GM12872 (cell line): Measurements from ENCODE around the gene CMBL.

Source experiments
- CTCF ChIP-seq: IDR thresholded peaks from 3 replicates; pipeline ENCODE4 v1.5.1; 2011; ENCODE audit warnings: low read depth, mild to moderate bottlenecking, low read length, moderate library complexity; ENCODE audit not compliant: insufficient read depth

The CMBL gene

GRCh38 chr5:10268100-10268499 is 39.6 kb downstream of the CMBL start:
- TF ChIP-seq CTCF, result no peak

GRCh38 chr5:10266839-10267238 is 40.9 kb downstream of the CMBL start:
- TF ChIP-seq CTCF, result no peak

GRCh38 chr5:10266137-10266536 is 41.6 kb downstream of the CMBL start:
- TF ChIP-seq CTCF, result no peak

- TF ChIP-seq CTCF, result no peak
Measured at GRCh38 chr5:10265245-10266109, 42.2 kb downstream of the CMBL start.

GRCh38 chr5:10264604-10265003 is 43.1 kb downstream of the CMBL start:
- no peak for TF ChIP-seq CTCF

- no peak for TF ChIP-seq CTCF
Measured at GRCh38 chr5:10262995-10263394, 44.7 kb downstream of the CMBL start.

- no peak for TF ChIP-seq CTCF
Measured at GRCh38 chr5:10262121-10262774, 45.5 kb downstream of the CMBL start.
